SKM-1 treated with dmso at 0.1 percent for 144 hours (cell line): Measurements from ENCODE around the gene HMCN1.
"Not testable (repeated sequence)": the region's sequence is repeated elsewhere in the genome, so short reads cannot be mapped to it uniquely, and the experiment has no call there.

Experiments used
- DNase-seq: peaks from one replicate; lab custom pipeline; 2025; ENCODE audit not compliant: unreplicated experiment; lab: John Stamatoyannopoulos, UW

The HMCN1 gene

DNA sequence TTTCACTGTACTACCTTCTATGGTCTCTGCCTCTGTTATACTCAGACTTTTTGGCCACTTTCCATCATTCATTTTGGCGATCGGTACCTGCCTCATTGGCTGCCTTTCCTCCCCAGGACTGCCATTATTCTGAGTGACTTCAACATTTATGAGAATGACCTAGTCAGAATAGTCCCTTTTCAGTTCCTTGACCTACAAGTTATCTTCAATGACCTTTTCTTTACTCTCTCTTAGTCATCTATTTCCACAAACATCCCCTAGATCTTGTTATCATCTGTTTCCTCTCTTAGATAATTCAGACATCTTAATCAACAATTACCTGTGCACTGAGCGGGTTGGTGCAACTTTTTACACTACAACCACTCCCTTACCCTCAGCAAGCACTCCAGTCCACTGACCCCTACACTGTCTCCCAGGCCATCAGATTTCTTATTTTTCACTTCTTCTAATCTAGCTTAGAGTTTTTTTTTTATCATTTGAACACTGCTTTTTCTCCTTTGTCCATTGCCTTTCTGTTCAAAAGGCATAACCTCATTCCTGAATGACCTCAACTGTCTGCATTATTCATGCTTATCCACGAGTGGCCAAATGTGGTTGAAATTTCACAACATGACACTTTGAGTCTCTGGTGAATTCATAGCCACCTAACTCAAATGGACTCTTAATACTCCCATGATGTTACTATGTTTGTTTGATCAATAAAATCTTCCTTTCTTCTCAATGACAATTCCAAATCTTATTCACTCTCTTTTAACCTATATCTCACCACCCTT, 112.7 kb downstream of the HMCN1 start:
- DNase-seq = no peak

DNA sequence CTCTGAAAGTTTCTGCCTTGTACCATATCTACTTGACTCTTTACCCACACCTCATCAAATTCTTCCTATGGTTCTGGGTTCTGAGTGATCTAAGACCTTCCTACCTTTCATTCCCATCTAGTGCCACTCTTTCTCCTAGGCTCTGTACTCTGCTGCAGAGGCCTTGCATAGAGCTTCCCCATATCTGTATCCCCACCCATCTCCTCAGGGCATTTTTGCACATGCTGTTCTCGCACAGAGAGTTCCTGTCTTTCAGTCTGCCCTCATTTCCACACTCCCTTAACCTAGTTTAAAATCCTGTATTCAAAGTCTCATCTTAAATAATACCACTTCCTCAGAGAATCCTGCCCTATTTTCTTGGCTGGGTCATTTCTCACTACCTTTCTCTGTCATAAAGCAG, 114.8 kb downstream of the HMCN1 start:
- no peak for DNase-seq

DNA sequence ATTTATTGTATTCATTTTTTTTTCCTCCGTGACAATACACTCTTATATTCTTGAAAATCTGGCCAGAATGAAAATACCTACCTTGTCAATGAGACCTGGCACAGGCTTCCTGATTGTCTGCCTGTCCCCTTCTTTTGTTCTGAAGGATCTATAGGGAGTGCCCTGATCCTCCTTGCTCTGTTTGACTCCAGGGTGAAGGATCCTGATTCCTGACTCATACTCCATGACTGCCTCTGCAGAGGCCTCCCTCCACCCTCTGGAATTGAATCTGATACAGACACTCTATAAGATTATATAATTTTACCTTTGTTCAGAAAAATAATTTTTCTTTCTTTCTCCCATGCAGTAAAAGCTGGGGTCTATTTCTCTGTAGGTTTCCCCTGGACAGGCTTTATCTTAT, 116.2 kb downstream of the HMCN1 start:
- no peak for DNase-seq

DNA sequence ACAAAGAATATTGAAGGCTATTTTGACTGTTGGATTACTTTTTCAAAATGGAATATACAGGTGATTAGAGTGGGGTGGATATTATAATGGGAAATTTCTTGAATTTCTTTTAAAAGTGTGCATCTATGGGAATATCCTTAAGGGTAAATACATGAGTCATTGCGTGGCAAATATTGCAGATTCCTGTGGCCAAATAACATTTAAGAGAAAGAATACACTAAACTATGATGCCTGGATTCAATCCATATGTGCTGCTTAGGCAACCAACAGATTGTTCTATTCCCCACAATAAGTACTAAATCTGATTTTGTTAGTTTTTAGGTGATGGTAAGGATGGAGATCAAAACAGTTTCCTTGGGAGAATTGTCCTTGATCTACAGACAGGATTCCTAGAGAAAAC, 119.5 kb downstream of the HMCN1 start:
- no peak for DNase-seq

- DNase-seq = no peak
Measured at GRCh38 chr1:185856482-185856881, 122.3 kb downstream of the HMCN1 start.

GRCh38 chr1:185857442-185857841, 123.3 kb downstream of the HMCN1 start:
- DNase-seq = no peak

GRCh38 chr1:185860311-185860710, 126.1 kb downstream of the HMCN1 start:
- DNase-seq = no peak

- no peak for DNase-seq
Measured at GRCh38 chr1:185860859-185861258, 126.7 kb downstream of the HMCN1 start.

DNA sequence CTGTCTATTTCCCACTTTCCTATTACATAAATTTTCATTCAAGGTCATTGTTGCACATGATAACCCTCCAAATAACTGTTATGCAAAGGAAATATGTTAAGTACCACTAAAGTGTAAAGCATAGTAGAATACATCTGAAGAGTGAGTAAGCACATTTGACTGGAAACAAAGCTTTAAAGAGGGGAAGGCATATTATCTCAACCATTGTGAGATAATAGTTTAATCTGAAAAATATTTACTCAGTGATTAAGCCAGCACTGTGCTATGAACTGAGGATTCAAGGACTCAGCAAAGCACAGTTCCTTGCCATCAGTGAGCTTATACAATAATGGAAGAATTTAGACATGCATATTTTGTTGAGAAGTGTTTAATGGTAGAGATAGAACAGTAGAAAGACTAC, 127.4 kb downstream of the HMCN1 start:
- no peak for DNase-seq

DNA sequence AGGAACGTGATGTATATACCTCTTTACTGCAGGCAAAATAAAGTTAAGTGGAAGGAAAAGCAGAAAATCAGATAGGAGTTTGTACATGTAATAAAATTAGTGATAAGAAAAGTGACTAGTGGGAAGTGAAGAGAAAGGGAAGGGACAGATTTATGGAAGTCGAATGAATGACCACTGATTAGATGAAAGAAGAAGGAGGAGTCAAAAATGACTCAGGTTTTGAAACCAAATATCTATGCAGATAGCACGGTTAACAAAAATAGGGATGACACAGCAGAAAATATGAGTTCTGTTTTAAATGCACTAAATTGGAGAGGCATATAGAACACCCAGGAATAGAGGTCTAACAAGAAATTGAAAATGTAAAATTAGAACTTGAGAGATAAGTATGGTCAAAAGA, 128.0 kb downstream of the HMCN1 start:
- DNase-seq = no peak

DNA sequence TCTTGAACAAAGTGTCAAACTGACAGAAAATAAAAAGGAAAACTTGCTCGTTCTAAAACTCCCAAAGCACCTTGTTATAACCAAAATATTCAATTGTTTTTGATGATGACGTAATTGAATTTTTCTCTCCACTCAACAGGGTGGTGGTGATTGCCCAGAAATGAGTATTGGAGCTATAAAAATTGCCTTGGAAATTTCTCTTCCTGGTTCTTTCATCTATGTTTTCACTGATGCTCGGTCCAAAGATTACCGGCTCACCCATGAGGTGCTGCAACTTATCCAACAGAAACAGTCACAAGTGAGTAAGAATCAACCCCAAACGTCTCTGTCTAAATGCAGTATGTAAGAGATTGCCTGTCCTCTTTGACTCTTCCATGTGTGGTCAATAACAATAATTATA, 130.1 kb downstream of the HMCN1 start:
- no peak for DNase-seq

- no peak for DNase-seq
Measured at GRCh38 chr1:185864889-185865517, 130.8 kb downstream of the HMCN1 start.

DNA sequence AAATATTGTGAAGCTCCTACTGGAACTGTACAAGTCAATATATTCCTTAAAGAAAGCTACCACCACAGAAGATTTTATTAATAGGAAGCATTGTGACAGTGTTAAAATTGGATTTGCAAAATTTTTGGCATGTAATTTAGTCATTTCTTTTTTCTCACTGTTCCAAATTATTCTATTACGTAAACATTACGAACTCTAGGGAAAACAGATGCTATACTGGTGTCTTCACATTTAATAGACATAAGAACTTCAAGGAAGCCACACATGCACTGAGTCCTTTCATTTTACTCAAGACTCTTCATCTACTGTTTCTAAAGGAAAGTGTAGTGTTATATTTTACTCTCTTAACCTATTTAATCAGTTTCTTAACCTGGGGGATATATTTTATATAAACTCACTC, 135.4 kb downstream of the HMCN1 start:
- no peak for DNase-seq

GRCh38 chr1:185871627-185872150, 137.5 kb downstream of the HMCN1 start:
- DNase-seq = no peak

- no peak for DNase-seq
Measured at GRCh38 chr1:185874246-185874645, 140.1 kb downstream of the HMCN1 start.

DNA sequence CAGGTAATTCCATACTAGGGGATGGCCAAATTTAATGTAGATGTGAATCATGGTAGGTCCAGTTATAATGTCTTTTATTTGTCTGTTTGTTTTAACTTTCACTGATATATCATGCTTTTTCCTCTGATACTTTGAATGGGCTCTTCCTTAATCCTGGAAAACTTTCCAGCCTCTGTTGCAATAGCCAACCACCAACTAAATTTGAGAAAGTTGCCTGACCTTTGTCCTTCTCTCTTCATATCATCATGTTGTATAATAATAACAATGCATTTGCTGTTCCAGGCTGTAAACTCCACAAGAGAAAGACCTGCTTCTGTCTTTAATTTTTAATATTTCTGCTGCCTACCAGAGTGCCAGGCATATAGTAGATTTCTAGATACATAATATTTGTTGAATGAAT, 146.1 kb downstream of the HMCN1 start:
- no peak for DNase-seq

GRCh38 chr1:185880779-185881333, 146.7 kb downstream of the HMCN1 start:
- DNase-seq = no peak

GRCh38 chr1:185886046-185886445, 151.9 kb downstream of the HMCN1 start:
- DNase-seq = no peak

DNA sequence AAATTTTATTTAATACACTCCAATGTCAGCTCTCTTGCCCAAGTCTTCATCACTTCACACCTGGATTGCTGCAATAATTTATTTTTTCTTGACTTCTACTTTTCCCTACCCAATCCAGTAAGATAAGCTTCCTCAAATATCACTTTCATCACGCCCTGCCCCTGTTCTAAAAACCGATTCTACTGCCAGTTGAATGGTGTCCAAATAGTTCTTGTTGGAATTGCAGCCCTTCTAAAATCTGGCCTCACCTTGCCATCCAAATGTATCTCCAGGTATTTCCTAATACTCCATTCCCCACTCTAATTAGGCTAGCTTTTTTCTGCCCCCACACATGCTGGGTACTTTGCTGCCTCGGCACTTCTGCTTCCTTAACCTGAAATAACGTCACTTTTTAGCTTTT, 152.5 kb downstream of the HMCN1 start:
- DNase-seq = no peak

GRCh38 chr1:185892831-185893403, 158.7 kb downstream of the HMCN1 start:
- not testable (repeated sequence) for DNase-seq

DNA sequence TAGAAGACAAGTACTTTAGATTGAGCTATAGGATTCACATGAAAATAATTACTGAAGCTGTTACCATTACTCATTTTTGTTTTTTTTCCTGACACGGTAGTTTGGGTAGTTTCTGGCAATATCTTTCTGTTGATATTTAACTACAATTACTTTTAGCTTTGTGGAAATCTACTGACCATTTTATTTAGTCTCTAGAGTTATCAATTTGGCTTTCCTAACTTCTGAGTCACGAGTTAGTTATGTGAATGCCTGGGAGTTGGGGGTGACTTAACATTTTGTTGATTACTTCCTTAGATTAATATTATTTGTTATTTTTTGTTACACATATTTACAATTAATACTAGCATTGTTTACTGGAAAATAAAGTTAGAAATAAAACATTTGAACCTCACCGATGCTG, 160.6 kb downstream of the HMCN1 start:
- no peak for DNase-seq
